ENCODE results near the gene NOVA2.
"Not testable (repeated sequence)": the region's sequence is repeated elsewhere in the genome, so short reads cannot be mapped to it uniquely, and the experiment has no call there.

The NOVA2 gene

DNA sequence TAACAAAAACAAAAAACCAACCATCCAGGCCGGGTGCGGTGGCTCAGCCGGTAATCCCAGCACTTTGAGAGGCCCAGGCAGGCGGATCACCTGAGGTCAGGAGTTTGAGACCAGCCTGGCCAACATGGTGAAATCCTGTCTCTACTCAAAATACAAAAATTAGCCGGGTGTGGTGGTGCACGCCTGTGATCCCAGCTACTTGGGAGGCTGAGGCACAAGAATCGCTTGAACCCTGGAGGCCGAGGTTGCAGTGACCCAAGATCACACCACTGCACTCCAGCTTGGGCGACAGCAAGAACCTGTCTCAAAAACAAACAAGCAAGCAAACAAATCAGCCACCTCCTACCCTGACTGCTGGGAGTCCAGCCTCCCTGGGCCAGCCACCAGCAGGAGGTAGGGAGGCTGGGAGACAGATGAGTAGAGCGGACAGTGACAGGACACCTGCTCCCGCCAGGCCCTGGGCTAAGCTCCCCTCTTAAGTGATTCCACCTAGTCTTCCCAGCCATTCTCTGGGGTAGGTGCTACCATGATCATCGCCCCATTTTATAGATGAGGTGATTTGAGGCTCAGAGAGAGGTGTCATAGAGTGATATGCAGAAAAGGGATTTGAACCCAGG, 77.6 kb downstream of the NOVA2 start:
- DNase-seq (ENCODE audit: low read depth in 2 of 2) = not testable (repeated sequence)

DNA sequence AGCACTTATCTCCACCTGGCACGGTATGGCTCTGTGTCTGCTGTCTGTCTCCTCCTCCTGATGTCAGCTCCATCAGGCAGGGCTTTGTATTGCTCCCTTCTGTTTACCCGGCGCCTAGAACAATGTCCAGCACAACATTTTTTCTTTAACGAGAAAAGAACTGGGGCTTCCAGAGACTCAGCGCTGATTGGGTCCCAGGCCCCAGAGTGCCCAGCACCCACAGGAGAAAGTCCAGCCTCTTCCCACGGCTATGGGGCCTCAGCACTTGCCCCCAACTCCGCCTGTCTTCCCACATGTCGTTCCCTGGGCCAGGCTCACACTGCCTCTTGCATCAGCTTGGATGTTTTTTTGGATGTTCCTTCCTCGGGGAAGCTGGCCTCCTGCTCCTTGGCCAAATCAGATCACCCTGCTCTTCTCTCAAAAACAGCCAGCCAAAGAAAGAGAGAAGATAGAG, 78.1 kb downstream of the NOVA2 start:
- no peak for DNase-seq (ENCODE audit: low read depth in 2 of 2)

DNA sequence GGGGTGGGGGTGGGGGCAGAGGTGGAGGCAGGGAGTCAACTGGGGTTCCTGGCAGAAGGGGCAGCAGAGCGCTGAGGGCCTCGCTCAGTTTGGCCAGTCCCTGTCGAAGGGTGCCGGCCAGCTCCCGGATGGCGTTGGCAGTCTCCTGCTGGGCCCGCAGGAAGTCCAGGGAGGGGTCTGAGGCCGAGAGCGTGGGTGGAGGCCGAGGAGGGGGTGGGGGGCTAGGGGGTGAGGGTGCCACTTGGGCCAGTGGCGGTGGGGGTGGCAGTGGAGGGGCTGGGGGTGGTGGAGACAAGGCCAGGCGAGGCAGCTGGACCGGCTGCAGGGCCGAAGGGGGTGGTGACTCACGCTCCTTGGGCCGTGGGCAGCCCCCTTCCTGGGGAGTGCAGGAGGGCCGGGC, 82.8 kb downstream of the NOVA2 start:
- DNase-seq (ENCODE audit: low read depth in 2 of 2) = no peak

DNA sequence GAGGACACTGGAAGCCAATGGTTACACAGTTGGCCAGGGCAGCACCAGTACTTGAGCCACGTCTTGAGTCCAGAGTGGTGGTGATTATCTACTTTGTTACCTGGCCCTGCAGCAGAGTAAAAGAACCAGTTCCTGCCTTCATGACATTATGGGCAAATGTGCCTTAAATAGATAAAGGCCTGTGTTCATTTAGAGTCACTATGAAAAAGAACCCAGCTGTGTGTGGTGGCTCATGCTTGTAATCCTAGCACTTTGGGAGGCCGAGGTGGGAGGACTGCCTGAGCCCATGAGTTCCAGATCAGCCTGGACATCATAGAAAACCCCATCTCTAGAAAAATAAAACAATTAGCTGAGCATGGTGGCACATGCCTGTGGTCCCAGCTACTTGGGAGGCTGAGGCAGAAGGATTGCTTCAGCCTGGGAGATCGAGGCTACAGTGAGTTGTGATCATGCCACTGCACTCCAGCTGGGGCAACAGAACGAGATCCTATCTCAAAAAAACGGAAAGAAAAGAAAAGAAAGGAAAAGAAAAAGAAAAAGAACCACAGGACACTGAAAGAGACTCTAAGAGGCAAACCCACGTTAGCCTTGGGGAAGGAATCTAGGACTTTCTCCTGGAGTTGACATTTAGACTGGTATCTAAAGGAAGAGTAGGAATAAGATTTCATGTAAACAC, 84.3 kb downstream of the NOVA2 start:
- DNase-seq (ENCODE audit: low read depth in 2 of 2) = no peak

DNA sequence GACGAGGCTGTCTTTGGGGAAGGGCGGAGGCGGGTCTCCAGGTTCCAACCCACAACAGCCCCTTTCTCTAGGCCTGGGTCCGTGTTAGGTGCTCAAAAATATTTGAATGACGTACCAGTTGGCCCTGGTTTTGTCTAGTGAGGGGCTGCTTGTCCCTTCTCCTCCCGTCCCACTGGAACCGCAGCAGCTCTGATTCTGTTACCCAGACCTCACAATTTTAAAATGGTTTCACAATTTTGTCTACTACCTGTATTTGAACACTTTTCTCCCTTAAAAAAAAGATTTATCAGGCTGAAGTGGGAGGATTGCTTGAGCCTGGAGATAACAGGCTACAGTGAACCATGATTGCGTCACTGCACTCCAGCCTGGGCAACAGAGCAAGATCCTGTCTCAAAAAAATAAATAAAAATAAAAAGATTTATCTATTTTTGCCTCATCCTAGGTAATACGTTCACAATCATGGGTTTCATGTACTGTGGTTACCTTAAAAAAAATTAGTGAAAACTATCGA, 86.4 kb downstream of the NOVA2 start:
- no peak for DNase-seq (ENCODE audit: low read depth in 2 of 2)

DNA sequence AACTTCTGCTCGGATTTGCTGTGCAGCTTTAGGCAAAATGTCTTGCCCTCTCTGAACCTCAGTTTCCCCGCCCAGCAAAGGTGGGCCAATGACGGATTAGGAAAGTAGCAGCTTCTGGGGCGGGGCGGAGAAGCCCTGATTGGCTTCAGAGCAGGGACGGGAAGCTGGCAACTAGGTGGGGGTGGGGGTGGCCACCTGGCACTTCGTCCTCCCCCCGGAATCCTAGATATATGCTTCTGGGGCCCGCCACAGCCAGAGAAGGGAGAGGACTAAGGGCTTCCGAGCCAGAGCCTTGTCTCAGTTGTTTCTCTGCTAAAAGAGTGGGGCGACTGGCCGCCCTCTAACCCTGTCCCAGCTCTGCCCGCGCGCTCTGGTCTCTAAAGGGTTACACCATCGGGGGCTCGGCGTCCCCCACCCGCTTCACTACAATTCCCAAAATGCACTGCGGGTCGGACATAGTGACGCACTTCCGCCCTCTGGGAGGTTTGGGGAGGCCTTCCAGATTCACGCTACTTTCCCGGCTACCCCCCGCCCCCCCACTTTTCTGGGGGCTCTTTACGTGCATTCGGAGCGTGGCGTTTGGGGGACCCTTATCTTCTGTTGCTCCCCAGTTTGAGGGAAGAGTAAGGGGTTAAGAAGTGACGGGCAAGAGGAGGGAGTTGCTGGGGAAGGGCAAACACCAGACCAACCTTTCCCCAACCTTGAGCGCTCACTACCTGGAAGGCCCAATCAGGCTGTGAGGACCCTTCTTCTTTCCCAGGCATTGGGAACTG, 87.1 kb downstream of the NOVA2 start:
- peak; percentile 79 to 85 for DNase-seq (ENCODE audit: low read depth in 2 of 2)

DNA sequence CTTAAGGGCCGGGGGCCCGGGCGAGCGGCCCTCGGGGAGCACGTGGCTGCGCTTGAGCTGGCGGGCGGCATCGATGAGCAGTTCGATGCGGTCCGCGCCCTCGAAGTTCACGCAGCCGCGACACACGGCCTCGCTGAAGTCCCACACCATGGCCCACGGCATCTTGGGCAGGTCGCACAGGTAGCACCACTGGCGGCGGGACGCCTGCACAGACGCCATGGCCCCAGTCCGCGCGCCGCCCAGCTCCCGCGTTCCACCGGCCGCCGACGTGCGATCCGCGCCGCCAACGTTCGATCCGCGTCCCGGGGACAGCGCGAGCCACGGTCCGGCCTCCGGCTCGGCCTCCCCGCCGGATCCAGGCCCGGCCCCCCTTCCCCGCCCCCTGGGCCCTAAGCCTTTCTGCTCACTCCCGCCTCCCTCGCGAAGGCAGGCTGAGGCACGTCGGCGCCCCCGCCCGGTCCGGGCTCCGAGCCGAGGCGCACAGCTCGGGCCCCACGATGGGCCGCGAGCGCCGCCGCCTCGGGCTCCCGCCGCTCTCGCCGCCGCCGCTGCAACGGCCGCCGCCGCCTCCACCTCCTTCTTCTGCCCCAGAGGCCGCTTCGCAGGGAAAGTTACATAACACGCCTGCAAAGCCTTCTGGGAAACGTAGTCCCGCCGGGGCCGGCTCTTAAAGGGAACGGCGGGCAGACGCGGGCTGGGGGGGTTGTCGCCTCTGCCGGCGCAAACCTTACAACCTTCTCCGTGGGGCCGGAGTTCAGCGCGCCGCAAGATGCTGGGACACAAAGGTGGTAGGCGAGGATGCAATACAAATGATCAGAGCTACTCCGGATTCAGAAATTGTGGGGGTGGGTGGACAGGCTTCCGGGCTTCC, 87.9 kb downstream of the NOVA2 start, which contains the start of gene IRF2BP1:
TSS of gene IRF2BP1 (minus strand) at position 586 of the 871 bp plus-strand sequence. CDS start at position 219, 367 bp downstream.
- DNase-seq (ENCODE audit: low read depth in 2 of 2) = peak; percentile 80 to 82

DNA sequence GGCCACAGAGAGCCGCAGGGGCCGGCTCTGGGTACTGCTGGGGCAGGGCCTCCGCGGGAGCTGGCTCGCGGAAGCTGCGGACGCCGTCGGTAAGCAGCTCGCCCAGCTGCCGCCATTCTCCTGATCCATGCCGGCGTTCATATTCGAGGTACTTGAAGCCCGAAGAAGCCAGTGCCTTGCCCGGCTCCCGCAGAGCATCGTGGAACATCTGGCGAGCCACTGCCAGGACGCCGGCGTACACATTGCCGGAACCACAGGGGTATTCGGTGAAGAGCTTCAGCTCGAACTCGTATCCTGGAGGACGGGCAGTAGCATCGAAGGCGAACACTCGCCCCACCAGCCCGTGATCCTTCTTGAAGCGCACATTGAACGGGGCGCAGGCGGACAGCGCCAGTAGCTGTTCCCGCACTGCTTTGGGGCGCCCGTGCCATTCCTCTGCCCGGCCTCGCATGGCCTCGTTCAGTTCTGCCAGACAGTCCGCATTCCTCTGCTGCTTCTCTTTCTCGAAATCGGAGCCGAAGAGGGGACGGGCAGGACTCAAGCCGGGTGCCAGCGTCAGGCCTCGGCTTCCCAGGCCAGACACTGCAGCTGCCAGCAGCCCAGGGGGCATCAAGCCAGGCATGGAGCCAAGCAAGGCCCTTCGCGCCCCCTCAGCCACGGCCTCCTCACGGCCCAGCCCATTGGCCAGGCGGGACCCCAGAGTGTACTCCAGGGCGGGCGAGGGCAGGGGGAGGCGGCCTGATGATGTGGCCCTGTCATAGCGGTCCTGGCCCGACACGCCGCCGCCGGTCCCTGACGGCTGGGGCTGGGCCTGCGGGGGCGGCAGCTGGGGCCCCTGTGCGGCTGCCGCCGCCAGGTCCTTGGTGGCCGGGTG, 88.7 kb downstream of the NOVA2 start:
- peak; percentile 23 to 34 for DNase-seq (ENCODE audit: low read depth in 2 of 2)

DNA sequence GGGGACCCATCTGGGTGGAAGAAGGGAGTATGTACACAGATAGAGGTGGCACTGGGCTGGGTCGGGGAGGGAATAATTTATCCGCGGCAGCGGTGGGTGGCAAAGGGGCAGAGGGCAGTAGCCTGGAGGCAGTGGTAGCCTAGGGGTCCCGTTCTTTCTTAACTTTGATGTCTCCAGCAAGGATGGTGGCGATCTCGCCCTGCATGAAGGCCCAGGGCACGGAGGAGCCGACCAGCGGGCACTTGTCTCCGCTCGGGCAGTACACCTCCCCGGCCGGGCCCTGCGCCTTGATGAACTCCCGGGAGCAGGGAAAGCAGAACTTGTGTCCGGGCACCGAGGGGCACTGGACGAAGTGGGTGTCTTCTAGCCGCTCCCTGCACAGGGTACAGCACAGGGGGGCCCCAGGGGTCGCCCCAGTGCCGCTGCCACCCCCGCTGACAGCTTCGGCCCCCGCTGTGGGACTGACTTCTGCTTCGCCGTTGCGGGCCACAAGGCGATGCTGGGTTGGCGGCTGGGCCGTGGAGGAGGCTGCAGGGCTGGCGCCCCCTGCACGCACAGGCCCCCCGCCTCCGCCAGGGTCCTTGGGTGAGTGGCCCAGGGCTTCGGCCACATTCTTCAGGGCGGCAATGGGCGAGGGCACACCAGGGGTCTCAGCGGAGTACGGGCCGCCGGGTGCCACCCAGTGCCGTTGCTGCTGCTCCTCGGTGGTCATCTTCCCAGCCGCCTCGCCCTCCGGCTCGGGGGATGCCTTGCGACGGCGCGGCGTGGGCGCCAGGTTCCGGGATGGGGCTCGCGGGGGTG, 89.6 kb downstream of the NOVA2 start:
- no peak for DNase-seq (ENCODE audit: low read depth in 2 of 2)

All from stimulated activated CD8-positive, alpha-beta memory T cell treated with anti-CD3 and anti-CD28 coated beads, Interleukin-15, amount 100 ng/mL, for 48 hours (primary cell).